ENCODE results near the gene AZU1.

DNA sequence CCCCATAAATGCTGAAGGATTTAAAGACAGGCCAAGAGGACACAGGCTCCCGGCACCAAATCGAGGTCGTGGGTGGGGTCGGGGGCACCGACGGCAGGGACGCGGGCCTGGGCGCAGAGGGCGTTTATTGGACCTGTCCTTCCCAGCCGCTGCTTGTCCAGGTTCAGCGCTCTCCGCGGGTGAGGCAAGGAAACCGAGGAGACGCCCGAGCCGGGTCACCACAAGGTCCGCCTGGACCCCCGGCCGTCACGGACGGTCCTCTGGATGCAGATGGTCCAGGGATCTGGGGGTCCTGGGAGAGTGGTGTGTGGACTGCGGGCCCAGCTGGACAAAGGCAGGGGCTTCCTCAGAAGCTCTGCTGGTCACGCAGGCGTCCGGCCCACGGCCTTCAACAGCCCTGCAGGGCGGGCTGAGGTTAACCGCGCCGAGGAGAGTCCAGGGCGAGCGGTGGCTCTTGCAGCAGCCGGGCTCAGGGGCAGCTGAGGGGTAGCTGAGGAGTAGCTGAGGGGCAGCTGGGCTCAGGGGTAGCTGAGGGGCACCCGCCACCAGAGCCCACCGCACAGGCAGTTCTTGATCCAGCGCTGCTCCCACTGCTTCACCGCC, 40.3 kb downstream of the AZU1 start:
- TF ChIP-seq, protein P1, sequence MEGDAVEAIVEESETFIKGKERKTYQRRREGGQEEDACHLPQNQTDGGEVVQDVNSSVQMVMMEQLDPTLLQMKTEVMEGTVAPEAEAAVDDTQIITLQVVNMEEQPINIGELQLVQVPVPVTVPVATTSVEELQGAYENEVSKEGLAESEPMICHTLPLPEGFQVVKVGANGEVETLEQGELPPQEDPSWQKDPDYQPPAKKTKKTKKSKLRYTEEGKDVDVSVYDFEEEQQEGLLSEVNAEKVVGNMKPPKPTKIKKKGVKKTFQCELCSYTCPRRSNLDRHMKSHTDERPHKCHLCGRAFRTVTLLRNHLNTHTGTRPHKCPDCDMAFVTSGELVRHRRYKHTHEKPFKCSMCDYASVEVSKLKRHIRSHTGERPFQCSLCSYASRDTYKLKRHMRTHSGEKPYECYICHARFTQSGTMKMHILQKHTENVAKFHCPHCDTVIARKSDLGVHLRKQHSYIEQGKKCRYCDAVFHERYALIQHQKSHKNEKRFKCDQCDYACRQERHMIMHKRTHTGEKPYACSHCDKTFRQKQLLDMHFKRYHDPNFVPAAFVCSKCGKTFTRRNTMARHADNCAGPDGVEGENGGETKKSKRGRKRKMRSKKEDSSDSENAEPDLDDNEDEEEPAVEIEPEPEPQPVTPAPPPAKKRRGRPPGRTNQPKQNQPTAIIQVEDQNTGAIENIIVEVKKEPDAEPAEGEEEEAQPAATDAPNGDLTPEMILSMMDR (IDR thresholded peaks at IDR 0.05), result no peak
- no peak for TF ChIP-seq POLR2A (IDR thresholded peaks at IDR 0.05)

Data from body of pancreas (tissue), 4 donors.